ENCODE measurements around the gene DGKI. TPM values are rescaled to one million over a fixed set of nuclear protein-coding genes. Genes with fewer than 3 reads are reported as not detected.

The DGKI gene
- polyA plus RNA-seq, 1 donor, result 1.6 TPM

- no peak for DNase-seq
Observed at GRCh38 chr7:137411446-137411845, 435.3 kb downstream of the DGKI start.

GRCh38 chr7:137408126-137408525 lies 438.6 kb downstream of the DGKI start:
- no peak for DNase-seq

- DNase-seq, result no peak
Observed at GRCh38 chr7:137407078-137407477, 439.7 kb downstream of the DGKI start.

- DNase-seq, result no peak
Observed at GRCh38 chr7:137404660-137405317, 442.0 kb downstream of the DGKI start.

- DNase-seq, result no peak
Observed at GRCh38 chr7:137403353-137403695, 443.4 kb downstream of the DGKI start.

- no peak for DNase-seq
Observed at GRCh38 chr7:137402536-137403352, 444.0 kb downstream of the DGKI start.

- no peak for DNase-seq
Observed at GRCh38 chr7:137399827-137400823, 446.6 kb downstream of the DGKI start.

- DNase-seq, result no peak
Observed at GRCh38 chr7:137396051-137396450, 450.7 kb downstream of the DGKI start.

- no peak for DNase-seq
Observed at GRCh38 chr7:137395420-137395819, 451.4 kb downstream of the DGKI start.

GRCh38 chr7:137393570-137393969 lies 453.2 kb downstream of the DGKI start:
- DNase-seq, result no peak

GRCh38 chr7:137390076-137390475 lies 456.7 kb downstream of the DGKI start:
- DNase-seq, result no peak

GRCh38 chr7:137388916-137389315 lies 457.9 kb downstream of the DGKI start:
- DNase-seq, result no peak

GRCh38 chr7:137386966-137387365 lies 459.8 kb downstream of the DGKI start:
- DNase-seq, result no peak

- no peak for DNase-seq
Observed at GRCh38 chr7:137381045-137381444, 465.7 kb downstream of the DGKI start.

- DNase-seq, result no peak
Observed at GRCh38 chr7:137373507-137373906, 473.3 kb downstream of the DGKI start.

- no peak for DNase-seq
Observed at GRCh38 chr7:137371616-137372015, 475.2 kb downstream of the DGKI start.

- no peak for DNase-seq
Observed at GRCh38 chr7:137366995-137367394, 479.8 kb downstream of the DGKI start.

GRCh38 chr7:137363683-137364082 lies 483.1 kb downstream of the DGKI start:
- no peak for DNase-seq

- no peak for DNase-seq
Observed at GRCh38 chr7:137360087-137360679, 486.6 kb downstream of the DGKI start.

- DNase-seq, result no peak
Observed at GRCh38 chr7:137354961-137355360, 491.8 kb downstream of the DGKI start.

GRCh38 chr7:137354396-137354795 lies 492.4 kb downstream of the DGKI start:
- DNase-seq, result no peak

GRCh38 chr7:137351941-137352340 lies 494.8 kb downstream of the DGKI start:
- no peak for DNase-seq

Measured in left kidney (tissue), 2 donors.